Common myeloid progenitor, CD34-positive (primary cell): ENCODE measurements around the gene HAUS3.
A peak's percentile ranks its signal among the peaks of the same experiment; 100 is the strongest.

ENCODE experiments used
- CTCF ChIA-PET: fragments of 350-600 bp; sonication (Branson Sonifier 250); formaldehyde crosslinking; loops from one replicate; lab custom pipeline; 2021; ENCODE audit warnings: antibody characterized with exemption; lab: Charles Lee
- POLR2A ChIA-PET: fragments of 350-600 bp; sonication (Branson Sonifier 250); formaldehyde crosslinking; loops from one replicate; lab custom pipeline; 2021; ENCODE audit warnings: antibody characterized with exemption; lab: Charles Lee
- DNase-seq, 3 donors: peaks; one replicate each; pipeline versions ENCODE4 v3.0.0 to v3.0.0-alpha.2; 2013
- H3K27ac ChIP-seq, 2 experiments: 1 replicate in 1 of 2; 2 replicates in 1 of 2; pipeline ENCODE4 v1.7.0; 2013; ENCODE audit warnings: inconsistent platforms in 2 of 2, low read length in 2 of 2, mild to moderate bottlenecking in 2 of 2, low read depth in 1 of 2, moderate library complexity in 1 of 2; ENCODE audit not compliant: severe bottlenecking in 2 of 2, insufficient read depth in 1 of 2, poor library complexity in 1 of 2
- H3K27me3 ChIP-seq, 5 experiments: replicated peaks in 2 of 5; 1 replicate in 3 of 5; 2 replicates in 2 of 5; pipeline versions ENCODE4 v1.6.1 to v1.7.0; 2013; ENCODE audit warnings: low read length in 4 of 5, mild to moderate bottlenecking in 2 of 5, moderate library complexity in 2 of 5, inconsistent platforms in 1 of 5; ENCODE audit not compliant: insufficient read depth in 5 of 5, control insufficient read depth in 4 of 5
- H3K36me3 ChIP-seq, 4 experiments: 1 replicate in 2 of 4; 2 replicates in 2 of 4; pipeline versions ENCODE4 v1.6.1 to v1.7.0; 2013; ENCODE audit warnings: low read length in 3 of 4, control low read depth in 1 of 4, mild to moderate bottlenecking in 1 of 4; ENCODE audit not compliant: control insufficient read depth in 4 of 4, insufficient read depth in 4 of 4
- H3K4me1 ChIP-seq, 4 experiments: 1 replicate in 3 of 4; 2 replicates in 1 of 4; pipeline versions ENCODE4 v1.6.1 to v1.7.1; 2013; ENCODE audit warnings: low read length in 3 of 4, mild to moderate bottlenecking in 3 of 4, control low read depth in 1 of 4, inconsistent platforms in 1 of 4, moderate library complexity in 1 of 4; ENCODE audit not compliant: control insufficient read depth in 4 of 4, insufficient read depth in 4 of 4; ENCODE audit errors: control extremely low read depth in 1 of 4
- H3K4me3 ChIP-seq, 7 experiments: 1 replicate in 4 of 7; 2 replicates in 3 of 7; pipeline versions ENCODE4 v1.5.1 to v1.7.0; 2013; ENCODE audit warnings: mild to moderate bottlenecking in 7 of 7, low read length in 6 of 7, moderate library complexity in 6 of 7, inconsistent platforms in 2 of 7, low read depth in 2 of 7, control low read depth in 1 of 7; ENCODE audit not compliant: insufficient read depth in 4 of 7, control insufficient read depth in 1 of 7; ENCODE audit errors: extremely low read depth in 1 of 7
- H3K9me3 ChIP-seq, 5 experiments: 1 replicate in 4 of 5; 2 replicates in 1 of 5; pipeline versions ENCODE4 v1.6.1 to v1.7.1; 2013; ENCODE audit warnings: low read length in 4 of 5, mild to moderate bottlenecking in 2 of 5, inconsistent platforms in 1 of 5, low read depth in 1 of 5, moderate library complexity in 1 of 5; ENCODE audit not compliant: control insufficient read depth in 4 of 5, insufficient read depth in 2 of 5; ENCODE audit errors: control extremely low read depth in 1 of 5
- WGBS: methylation state at CpG from one replicate; pipeline ENCODE4 v1.1.5; 2013; ENCODE audit not compliant: insufficient coverage; 5-methylcytosine and 5-hydroxymethylcytosine counted together

Gene HAUS3

DNA sequence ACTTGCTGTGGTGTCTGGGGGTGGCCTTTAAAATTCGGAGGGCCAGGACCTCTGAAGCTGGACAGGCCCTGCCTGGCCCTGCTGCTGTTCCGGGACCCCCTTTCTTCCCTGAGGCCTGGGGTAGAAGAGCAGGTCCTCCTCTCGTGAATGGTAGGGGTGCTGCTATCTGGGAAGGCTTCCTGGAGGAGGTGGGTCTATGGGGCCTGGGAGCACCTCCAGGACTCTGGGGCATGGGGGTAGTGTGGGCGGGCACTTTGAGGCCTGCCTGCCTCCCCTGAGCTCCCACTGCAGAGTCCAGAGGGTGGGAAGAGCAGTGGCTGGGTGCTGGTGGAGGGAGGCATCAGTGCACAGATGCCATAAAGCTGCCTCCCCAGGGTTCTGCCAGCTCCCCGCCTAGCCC is 24.9 kb upstream of the HAUS3 start:
- WGBS: 100% methylated on average over 3 of the region's 5 CpGs
- Histone ChIP-seq H3K36me3 (no peaks in the 10 kb centered on the region), H3K27me3 (no peaks in the 10 kb centered on the region), H3K9me3 (no peaks in the 10 kb centered on the region), H3K27ac (no peak overlapping the region), H3K4me1 (peaks cover 0 to 10% (median 8%) of the 10 kb centered on the region in 4 experiments), H3K4me3 (no peak overlapping the region)
- POLR2A ChIA-PET: no interaction called here
- DNase-seq: no peak
- CTCF ChIA-PET: interaction anchor here (1.6 kb wide), 1 partner anchor 13 kb away, joined by 6 read pairs; no protein-coding TSS in a partner anchor

DNA sequence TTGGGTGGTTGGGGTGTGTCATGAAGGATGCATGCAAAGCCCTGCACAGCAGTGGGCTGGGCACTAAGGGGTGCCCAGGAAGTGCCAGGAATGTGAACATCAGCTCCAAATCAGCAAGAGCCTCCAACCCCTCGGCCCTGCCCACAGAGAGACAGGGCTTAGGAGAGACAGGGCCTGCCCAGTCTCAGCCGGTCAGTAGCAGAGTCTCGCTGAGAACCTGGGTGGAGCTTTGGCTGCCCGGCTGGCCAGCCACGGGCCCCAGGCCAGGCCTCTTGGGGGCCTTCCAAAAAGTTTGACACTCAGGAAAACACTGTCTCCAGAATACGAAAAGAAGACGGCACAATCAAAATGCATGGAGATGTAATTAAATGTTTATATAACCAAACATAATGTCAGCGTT is 24.3 kb upstream of the HAUS3 start:
- POLR2A ChIA-PET: interaction anchor here (0.9 kb wide), 1 partner anchor 16 kb away, joined by 3 read pairs; no protein-coding TSS in a partner anchor

DNA sequence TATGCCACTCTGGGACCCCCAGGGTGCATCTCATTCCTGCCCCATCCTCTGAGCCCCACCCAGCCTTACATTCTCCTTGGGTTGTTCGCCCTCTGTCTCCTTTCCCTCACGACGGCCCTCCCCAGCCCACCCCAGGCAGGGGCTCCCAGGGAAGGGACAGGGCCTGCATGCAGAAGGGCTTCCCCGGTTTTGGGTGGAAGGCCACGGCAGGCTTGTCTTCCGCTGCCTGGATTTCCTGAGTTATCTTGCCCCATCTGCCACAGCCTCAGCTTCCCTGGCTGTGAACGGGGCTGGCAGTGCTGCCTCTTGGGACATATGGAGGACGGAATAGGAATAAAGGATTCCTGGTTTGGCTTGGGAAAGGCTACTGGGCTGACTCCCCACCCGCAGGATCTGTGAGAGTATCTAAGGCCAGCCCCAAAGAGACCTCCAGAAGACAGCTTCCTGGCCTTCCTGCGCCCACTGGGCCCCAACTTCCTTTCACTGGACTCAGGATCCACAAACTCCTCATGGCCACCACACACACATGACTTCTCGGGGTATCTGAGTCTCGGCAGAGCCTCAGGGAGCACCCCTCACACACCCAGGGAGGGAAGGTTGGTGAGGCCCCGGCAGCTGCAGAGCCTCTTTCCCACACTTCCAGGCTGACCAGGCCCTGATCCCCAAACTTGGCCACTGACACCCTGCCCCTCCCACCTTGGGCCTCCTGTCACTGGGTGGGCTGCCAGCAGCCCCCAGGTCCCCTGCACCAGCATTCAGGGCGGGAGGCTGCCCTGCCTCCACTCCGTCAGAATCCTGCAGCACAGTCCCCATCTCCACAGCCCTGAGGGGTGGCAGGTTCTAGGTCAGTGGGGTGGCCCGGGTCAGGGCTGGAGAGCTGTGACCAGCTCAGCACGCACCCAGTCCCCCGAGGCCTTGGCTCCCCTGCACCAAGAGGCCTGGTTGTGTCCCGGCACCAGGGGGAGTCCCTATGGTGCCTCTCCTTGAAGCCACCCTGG is 23.5 kb upstream of the HAUS3 start:
- no peak overlapping the region for H3K4me3 ChIP-seq
- no peaks in the 10 kb centered on the region for H3K36me3 ChIP-seq
- H3K4me1 ChIP-seq: peaks cover 0 to 17% (median 15%) of the 10 kb centered on the region in 4 experiments
- no peak overlapping the region for H3K27ac ChIP-seq
- no peak for DNase-seq
- no peaks in the 10 kb centered on the region for H3K27me3 ChIP-seq
- no peaks in the 10 kb centered on the region for H3K9me3 ChIP-seq
- ChIA-PET POLR2A (interaction anchor here (0.9 kb wide), 1 partner anchor 16 kb away, joined by 3 read pairs; no protein-coding TSS in a partner anchor), CTCF (interaction anchor here (1.1 to 1.6 kb wide), 5 partner anchors 9 to 89 kb away, joined by 3 to 6 read pairs (median 3); no protein-coding TSS in a partner anchor)
- 92% methylated on average over 16 of the region's 19 CpGs for WGBS

More for the DNA sequence above, 24.3 kb upstream of the HAUS3 start:
- Histone ChIP-seq H3K9me3 (no peaks in the 10 kb centered on the region), H3K36me3 (no peaks in the 10 kb centered on the region), H3K27ac (no peak overlapping the region), H3K27me3 (no peaks in the 10 kb centered on the region), H3K4me1 (peaks cover 0 to 10% (median 8%) of the 10 kb centered on the region in 4 experiments), H3K4me3 (no peak overlapping the region)
- CTCF ChIA-PET: interaction anchor here (1.1 to 1.6 kb wide), 4 partner anchors 8 to 88 kb away, joined by 3 to 6 read pairs (median 4); no protein-coding TSS in a partner anchor
- 98% methylated on average over 3 of the region's 8 CpGs for WGBS
- no peak for DNase-seq

DNA sequence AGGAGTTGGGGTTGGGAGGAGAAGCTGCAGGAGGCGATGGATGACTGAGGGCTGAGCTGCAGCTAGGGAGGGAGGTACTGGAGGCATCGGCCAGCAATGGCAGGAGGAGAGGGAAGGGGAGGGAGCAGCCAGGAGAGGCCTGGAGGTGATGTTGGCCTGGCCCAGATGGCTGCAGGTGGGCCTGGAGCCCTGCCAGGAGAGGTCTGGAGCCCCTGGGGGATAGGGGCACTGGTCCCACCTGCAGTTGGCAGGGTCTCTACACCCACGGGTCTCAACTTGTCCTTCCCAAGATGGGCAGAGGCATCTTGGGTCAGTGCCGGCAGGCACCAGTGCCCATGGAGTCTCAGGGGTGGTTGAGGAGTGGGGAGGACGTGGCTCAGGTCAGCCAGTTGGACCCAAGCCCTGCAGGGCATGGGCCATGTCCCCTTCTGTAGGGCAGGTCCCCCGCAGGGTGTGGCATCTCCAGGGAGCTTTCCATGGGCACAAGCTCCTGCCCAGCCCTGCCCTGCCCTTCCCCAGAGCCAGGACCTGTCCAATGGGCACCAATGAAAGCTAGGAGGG is 22.6 kb upstream of the HAUS3 start:
- 95% methylated on average over 6 of the region's 6 CpGs for WGBS
- no peak overlapping the region for H3K4me3 ChIP-seq
- H3K27me3 ChIP-seq: no peaks in the 10 kb centered on the region
- POLR2A ChIA-PET: no interaction called here
- no peak for DNase-seq
- H3K4me1 ChIP-seq: peaks cover 0 to 24% (median 20%) of the 10 kb centered on the region in 4 experiments
- H3K27ac ChIP-seq: no peak overlapping the region
- H3K9me3 ChIP-seq: no peaks in the 10 kb centered on the region
- H3K36me3 ChIP-seq: peaks cover 0 to under 1% (median 0%) of the 10 kb centered on the region in 4 experiments
- CTCF ChIA-PET: interaction anchor here (1.3 to 1.4 kb wide), 2 partner anchors 9 to 17 kb away, joined by 3 read pairs; no protein-coding TSS in a partner anchor

DNA sequence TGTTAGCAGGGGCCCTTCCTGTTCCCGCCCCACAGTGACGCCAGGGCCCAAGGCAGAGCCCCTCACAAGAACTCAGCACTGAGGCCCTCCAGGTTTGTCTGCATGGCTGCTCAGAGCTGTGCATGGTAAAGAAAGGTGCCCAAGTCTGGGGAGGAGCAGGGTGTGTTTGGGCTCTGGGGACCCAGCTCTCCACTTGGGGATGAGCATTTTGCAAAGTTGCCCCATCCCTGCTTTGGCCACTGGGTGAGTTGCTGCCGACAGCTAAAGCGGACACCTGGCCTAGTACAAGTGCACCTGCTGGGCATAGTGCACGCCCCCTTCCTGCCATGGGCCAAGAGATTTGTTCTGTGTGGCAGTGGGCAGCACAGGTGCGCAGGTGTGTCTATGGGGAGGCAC is 22.0 kb upstream of the HAUS3 start:
- ChIA-PET POLR2A (no interaction called here), CTCF (interaction anchor here (0.7 kb wide), 1 partner anchor 90 kb away, joined by 3 read pairs; no protein-coding TSS in a partner anchor)

DNA sequence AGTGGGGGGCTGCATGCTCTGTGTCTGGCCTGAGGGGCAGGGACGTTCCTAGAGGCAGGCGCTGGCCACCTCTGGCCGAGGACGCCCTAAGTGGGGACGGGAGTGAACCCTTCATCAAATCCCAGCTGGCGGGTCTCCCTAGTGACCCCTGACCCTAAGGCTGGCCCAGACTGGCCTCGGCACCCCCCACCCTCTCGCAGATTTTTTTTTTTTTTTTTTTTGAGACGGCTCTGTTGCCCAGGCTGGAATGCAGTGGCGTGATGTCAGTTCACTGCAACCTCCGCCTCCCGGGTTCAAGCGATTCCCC is 21.0 kb upstream of the HAUS3 start:
- Histone ChIP-seq H3K4me3 (peak overlapping the region in 6 of 7 experiments; percentile 15 to 79 (median 64)), H3K27me3 (no peaks in the 10 kb centered on the region), H3K36me3 (peaks cover 0 to 17% (median 6%) of the 10 kb centered on the region in 4 experiments), H3K4me1 (peaks cover 0 to 31% (median 20%) of the 10 kb centered on the region in 4 experiments), H3K9me3 (no peaks in the 10 kb centered on the region), H3K27ac (peak overlapping the region; percentile 82 to 88)
- ChIA-PET POLR2A (interaction anchor here (0.7 to 1.9 kb wide), 4 partner anchors 15 to 149 kb away, joined by 4 to 9 read pairs (median 7); no protein-coding TSS in a partner anchor), CTCF (interaction anchor here (0.6 to 0.9 kb wide), 4 partner anchors 19 to 226 kb away, joined by 3 read pairs; no protein-coding TSS in a partner anchor)
- 41% methylated on average over 8 of the region's 13 CpGs for WGBS
- DNase-seq: no peak

More for the DNA sequence above, 22.0 kb upstream of the HAUS3 start:
- Histone ChIP-seq H3K4me3 (no peak overlapping the region), H3K9me3 (no peaks in the 10 kb centered on the region), H3K27me3 (no peaks in the 10 kb centered on the region), H3K27ac (no peak overlapping the region), H3K4me1 (peaks cover 0 to 31% (median 20%) of the 10 kb centered on the region in 4 experiments), H3K36me3 (peaks cover 0 to 7% (median 1%) of the 10 kb centered on the region in 4 experiments)
- WGBS: 93% methylated on average over 5 of the region's 6 CpGs
- DNase-seq: no peak
